ENCODE results near the gene GPR162.
A peak's percentile ranks its signal among the peaks of the same experiment; 100 is the strongest.
"Not testable (repeated sequence)": the region's sequence is repeated elsewhere in the genome, so short reads cannot be mapped to it uniquely, and the experiment has no call there.

The GPR162 gene

DNA sequence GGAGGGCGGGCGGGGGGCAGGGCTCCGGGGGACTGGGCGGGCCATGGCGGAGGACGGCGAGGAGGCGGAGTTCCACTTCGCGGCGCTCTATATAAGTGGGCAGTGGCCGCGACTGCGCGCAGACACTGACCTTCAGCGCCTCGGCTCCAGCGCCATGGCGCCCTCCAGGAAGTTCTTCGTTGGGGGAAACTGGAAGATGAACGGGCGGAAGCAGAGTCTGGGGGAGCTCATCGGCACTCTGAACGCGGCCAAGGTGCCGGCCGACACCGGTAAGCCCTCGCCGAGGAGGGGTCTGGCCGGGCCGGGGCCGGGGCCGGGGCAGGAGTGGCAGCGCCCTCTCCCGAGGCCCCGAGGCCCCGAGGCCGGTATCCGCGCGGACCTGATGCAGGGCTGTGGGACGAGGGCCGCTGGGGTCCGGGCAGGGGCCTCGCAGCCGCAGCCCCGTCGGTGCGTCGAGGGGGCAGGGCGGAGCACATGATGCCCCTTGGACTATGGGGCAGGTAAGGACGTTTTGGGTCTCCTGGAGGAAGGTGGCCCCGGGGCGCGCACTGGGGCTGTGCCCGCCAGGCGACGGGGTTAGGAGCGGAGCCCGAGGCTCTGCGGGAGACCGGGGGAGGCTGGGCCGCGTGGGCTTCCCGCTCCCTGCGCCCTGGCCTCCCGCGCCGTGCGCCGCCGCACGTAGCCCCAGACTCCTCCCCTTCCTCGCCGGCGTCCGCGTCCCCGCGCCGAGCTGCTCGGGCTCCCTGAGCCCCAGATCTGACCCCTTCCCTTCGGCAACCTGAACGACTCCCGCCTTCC is 46.0 kb downstream of the GPR162 start, which contains the start of gene TPI1:
Gene TPI1 (plus strand): TSS at position 119 of the 798 bp plus-strand sequence. CDS start 36 bp downstream, at position 155.
- no peak for DNase-seq (ENCODE audit: low read depth, low spot score)
- Histone ChIP-seq H3K9me3 (ENCODE audit: control insufficient read depth, insufficient read depth, low read length) (no peaks in the 10 kb centered on the region), H3K27ac (ENCODE audit: low read length) (no peak within 1 kb of the TSS), H3K4me1 (ENCODE audit: control insufficient read depth, insufficient read depth, low read length) (peaks cover 9% of the 10 kb centered on the region), H3K36me3 (ENCODE audit: control insufficient read depth, insufficient read depth, low read length) (peaks cover 27% of the 10 kb centered on the region), H3K4me3 (ENCODE audit: low read length) (peak within 1 kb of the TSS; percentile 91), H3K27me3 (ENCODE audit: control insufficient read depth, insufficient read depth, low read length) (no peaks in the 10 kb centered on the region)
- WGBS (ENCODE audit: insufficient coverage, insufficient read length) = no CpG with 5 or more reads among the region's 86 CpGs

GRCh38 chr12:6868211-6869048 is 46.8 kb downstream of the GPR162 start:
- Histone ChIP-seq H3K36me3 (ENCODE audit: control insufficient read depth, insufficient read depth, low read length) (peaks cover 27% of the 10 kb centered on the region), H3K9me3 (ENCODE audit: control insufficient read depth, insufficient read depth, low read length) (no peaks in the 10 kb centered on the region), H3K27ac (ENCODE audit: low read length) (no peak overlapping the region), H3K4me3 (ENCODE audit: low read length) (peak overlapping the region; percentile 91), H3K4me1 (ENCODE audit: control insufficient read depth, insufficient read depth, low read length) (peaks cover 9% of the 10 kb centered on the region), H3K27me3 (ENCODE audit: control insufficient read depth, insufficient read depth, low read length) (no peaks in the 10 kb centered on the region)
- DNase-seq (ENCODE audit: low read depth, low spot score) = no peak
- no CpG with 5 or more reads among the region's 22 CpGs for WGBS (ENCODE audit: insufficient coverage, insufficient read length)

DNA sequence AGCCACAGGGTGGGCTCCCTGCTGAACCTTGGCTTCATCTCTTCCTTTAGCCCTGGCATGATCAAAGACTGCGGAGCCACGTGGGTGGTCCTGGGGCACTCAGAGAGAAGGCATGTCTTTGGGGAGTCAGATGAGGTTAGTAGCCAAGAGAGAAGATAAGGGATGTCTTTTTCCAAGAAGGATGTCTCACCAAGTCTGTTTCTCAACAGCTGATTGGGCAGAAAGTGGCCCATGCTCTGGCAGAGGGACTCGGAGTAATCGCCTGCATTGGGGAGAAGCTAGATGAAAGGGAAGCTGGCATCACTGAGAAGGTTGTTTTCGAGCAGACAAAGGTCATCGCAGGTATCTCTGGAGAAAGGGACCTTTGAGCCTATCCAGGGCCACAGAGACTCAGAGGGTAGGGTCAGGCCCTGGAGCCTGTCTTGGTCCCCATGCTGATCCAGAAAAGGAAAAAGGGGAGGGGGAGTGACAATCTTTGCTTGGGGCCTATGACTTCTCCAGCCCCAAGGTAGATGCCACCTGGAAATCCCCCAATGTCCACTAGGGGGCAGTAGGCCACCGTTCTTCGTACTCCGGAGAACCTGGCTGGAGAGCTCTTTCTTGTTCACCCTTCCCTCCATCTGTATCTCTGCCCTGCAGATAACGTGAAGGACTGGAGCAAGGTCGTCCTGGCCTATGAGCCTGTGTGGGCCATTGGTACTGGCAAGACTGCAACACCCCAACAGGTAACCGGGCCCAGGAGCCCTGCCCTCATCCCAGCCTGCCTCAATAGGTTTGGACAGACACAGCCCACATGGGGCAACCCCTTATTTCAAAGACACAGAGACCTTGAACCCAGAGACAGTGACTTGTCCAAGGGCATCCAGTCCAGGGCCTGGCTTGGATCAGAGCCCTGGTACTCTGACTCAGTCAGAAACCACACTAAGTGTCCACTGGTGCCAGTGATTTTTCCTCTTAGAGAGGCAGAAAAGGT is 47.7 kb downstream of the GPR162 start:
- no peaks in the 10 kb centered on the region for H3K9me3 ChIP-seq (ENCODE audit: control insufficient read depth, insufficient read depth, low read length)
- H3K4me1 ChIP-seq (ENCODE audit: control insufficient read depth, insufficient read depth, low read length) = peaks cover 9% of the 10 kb centered on the region
- H3K4me3 ChIP-seq (ENCODE audit: low read length) = peak overlapping the region; percentile 91; the same call in 1 of the 2 replicates
- no peak overlapping the region for H3K27ac ChIP-seq (ENCODE audit: low read length)
- WGBS (ENCODE audit: insufficient coverage, insufficient read length) = no CpG with 5 or more reads among the region's 12 CpGs
- no peak for DNase-seq (ENCODE audit: low read depth, low spot score)
- H3K36me3 ChIP-seq (ENCODE audit: control insufficient read depth, insufficient read depth, low read length) = peaks cover 24% of the 10 kb centered on the region
- no peaks in the 10 kb centered on the region for H3K27me3 ChIP-seq (ENCODE audit: control insufficient read depth, insufficient read depth, low read length)

- H3K27ac ChIP-seq (ENCODE audit: low read length); H3K4me3 ChIP-seq (ENCODE audit: low read length); H3K27me3 ChIP-seq (ENCODE audit: control insufficient read depth, insufficient read depth, low read length); H3K4me1 ChIP-seq (ENCODE audit: control insufficient read depth, insufficient read depth, low read length); DNase-seq (ENCODE audit: low read depth, low spot score); H3K9me3 ChIP-seq (ENCODE audit: control insufficient read depth, insufficient read depth, low read length): not testable (repeated sequence)
- WGBS (ENCODE audit: insufficient coverage, insufficient read length) = no CpG with 5 or more reads among the region's 4 CpGs
- H3K36me3 ChIP-seq (ENCODE audit: control insufficient read depth, insufficient read depth, low read length) = peaks cover 18% of the 10 kb centered on the region
These were observed 48.7 kb downstream of the GPR162 start for GRCh38 chr12:6870304-6870703.

GRCh38 chr12:6871052-6871957 is 49.7 kb downstream of the GPR162 start:
- Histone ChIP-seq H3K27me3 (ENCODE audit: control insufficient read depth, insufficient read depth, low read length) (no peaks in the 10 kb centered on the region), H3K27ac (ENCODE audit: low read length) (no peak overlapping the region), H3K9me3 (ENCODE audit: control insufficient read depth, insufficient read depth, low read length) (no peaks in the 10 kb centered on the region), H3K36me3 (ENCODE audit: control insufficient read depth, insufficient read depth, low read length) (peaks cover 20% of the 10 kb centered on the region), H3K4me1 (ENCODE audit: control insufficient read depth, insufficient read depth, low read length) (peaks cover 6% of the 10 kb centered on the region), H3K4me3 (ENCODE audit: low read length) (no peak overlapping the region; the same call in 1 of the 2 replicates)
- no CpG with 5 or more reads among the region's 12 CpGs for whole genome bisulfite sequencing (ENCODE audit: insufficient coverage, insufficient read length)
- DNase-seq (ENCODE audit: low read depth, low spot score) = no peak

- no CpG with 5 or more reads among the region's 40 CpGs for WGBS (ENCODE audit: insufficient coverage, insufficient read length)
- H3K27ac ChIP-seq (ENCODE audit: low read length) = no peak overlapping the region
- H3K4me1 ChIP-seq (ENCODE audit: control insufficient read depth, insufficient read depth, low read length) = peaks cover 4% of the 10 kb centered on the region
- DNase-seq (ENCODE audit: low read depth, low spot score) = no peak
- H3K27me3 ChIP-seq (ENCODE audit: control insufficient read depth, insufficient read depth, low read length) = no peaks in the 10 kb centered on the region
- H3K36me3 ChIP-seq (ENCODE audit: control insufficient read depth, insufficient read depth, low read length) = peaks cover 20% of the 10 kb centered on the region
- peak overlapping the region; percentile 90; the same call in 1 of the 2 replicates for H3K4me3 ChIP-seq (ENCODE audit: low read length)
- H3K9me3 ChIP-seq (ENCODE audit: control insufficient read depth, insufficient read depth, low read length) = no peaks in the 10 kb centered on the region
These were observed 50.7 kb downstream of the GPR162 start for GRCh38 chr12:6872073-6873048.

- peak; percentile 100 for DNase-seq (ENCODE audit: low read depth, low spot score)
- H3K9me3 ChIP-seq (ENCODE audit: control insufficient read depth, insufficient read depth, low read length) = no peaks in the 10 kb centered on the region
- peaks cover 20% of the 10 kb centered on the region for H3K36me3 ChIP-seq (ENCODE audit: control insufficient read depth, insufficient read depth, low read length)
- WGBS (ENCODE audit: insufficient coverage, insufficient read length) = no CpG with 5 or more reads among the region's 66 CpGs
- peaks cover 4% of the 10 kb centered on the region for H3K4me1 ChIP-seq (ENCODE audit: control insufficient read depth, insufficient read depth, low read length)
- no peaks in the 10 kb centered on the region for H3K27me3 ChIP-seq (ENCODE audit: control insufficient read depth, insufficient read depth, low read length)
- no peak within 1 kb of the TSS for H3K27ac ChIP-seq (ENCODE audit: low read length)
- H3K4me3 ChIP-seq (ENCODE audit: low read length) = peak within 1 kb of the TSS; percentile 90; the same call in 1 of the 2 replicates
These were observed 51.7 kb downstream of the GPR162 start, which contains the start of gene SPSB2 for GRCh38 chr12:6873094-6874014. SPSB2 (minus strand) TSS chr12:6873303; CDS start chr12:6872901, 402 bp downstream.

DNA sequence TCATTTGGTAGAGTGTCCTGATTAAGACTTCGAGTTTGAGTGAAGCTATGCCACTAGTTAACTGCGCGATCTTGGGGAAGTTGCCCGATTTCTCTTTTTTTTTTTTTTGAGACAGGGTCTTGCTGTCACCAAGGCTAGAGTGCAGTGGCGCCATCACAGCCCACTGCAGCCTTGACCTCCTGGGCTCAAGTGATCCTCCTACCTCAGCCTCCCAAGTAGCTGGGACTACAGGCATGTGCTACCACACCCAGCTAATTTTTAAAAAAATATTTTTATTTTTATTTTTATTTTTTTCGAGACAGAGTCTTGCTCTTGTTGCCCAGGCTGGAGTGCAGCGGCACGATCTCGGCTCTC is 52.4 kb downstream of the GPR162 start:
- not testable (repeated sequence) for H3K27ac ChIP-seq (ENCODE audit: low read length); H3K27me3 ChIP-seq (ENCODE audit: control insufficient read depth, insufficient read depth, low read length); H3K4me1 ChIP-seq (ENCODE audit: control insufficient read depth, insufficient read depth, low read length); DNase-seq (ENCODE audit: low read depth, low spot score); H3K9me3 ChIP-seq (ENCODE audit: control insufficient read depth, insufficient read depth, low read length)
- no CpG with 5 or more reads among the region's 9 CpGs for WGBS (ENCODE audit: insufficient coverage, insufficient read length)
- H3K4me3 ChIP-seq (ENCODE audit: low read length) = peak overlapping the region; percentile 31; the same call in 1 of the 2 replicates
- H3K36me3 ChIP-seq (ENCODE audit: control insufficient read depth, insufficient read depth, low read length) = peaks cover 20% of the 10 kb centered on the region

All from iPS DF 6.9 (cell line).